ENCODE data around the gene PLEKHG4B.
"Not testable (repeated sequence)": the region's sequence is repeated elsewhere in the genome, so short reads cannot be mapped to it uniquely, and the experiment has no call there.

PLEKHG4B gene

GRCh38 chr5:156411-157072 is 64.6 kb downstream of the PLEKHG4B start:
- no peak for DNase-seq (ENCODE audit: low read depth in 2 of 2)

- no peak for DNase-seq (ENCODE audit: low read depth in 2 of 2)
Measured at GRCh38 chr5:157126-157715, 65.3 kb downstream of the PLEKHG4B start.

- no peak for DNase-seq (ENCODE audit: low read depth in 2 of 2)
Measured at GRCh38 chr5:157801-158200, 65.8 kb downstream of the PLEKHG4B start.

- no peak for DNase-seq (ENCODE audit: low read depth in 2 of 2)
Measured at GRCh38 chr5:158807-159447, 67.0 kb downstream of the PLEKHG4B start.

- no peak for DNase-seq (ENCODE audit: low read depth in 2 of 2)
Measured at GRCh38 chr5:159448-160172, 67.6 kb downstream of the PLEKHG4B start.

- DNase-seq (ENCODE audit: low read depth in 2 of 2) = no peak
Measured at GRCh38 chr5:160173-160510, 68.2 kb downstream of the PLEKHG4B start.

- DNase-seq (ENCODE audit: low read depth in 2 of 2) = no peak
Measured at GRCh38 chr5:160921-161802, 69.2 kb downstream of the PLEKHG4B start.

GRCh38 chr5:161803-162110 is 69.8 kb downstream of the PLEKHG4B start:
- DNase-seq (ENCODE audit: low read depth in 2 of 2) = no peak

- no peak for DNase-seq (ENCODE audit: low read depth in 2 of 2)
Measured at GRCh38 chr5:162190-162564, 70.2 kb downstream of the PLEKHG4B start.

- DNase-seq (ENCODE audit: low read depth in 2 of 2) = no peak
Measured at GRCh38 chr5:162565-163337, 70.8 kb downstream of the PLEKHG4B start.

- no peak for DNase-seq (ENCODE audit: low read depth in 2 of 2)
Measured at GRCh38 chr5:163338-163620, 71.3 kb downstream of the PLEKHG4B start.

GRCh38 chr5:163841-164240 is 71.9 kb downstream of the PLEKHG4B start:
- DNase-seq (ENCODE audit: low read depth in 2 of 2) = no peak

GRCh38 chr5:164244-164643 is 72.3 kb downstream of the PLEKHG4B start:
- DNase-seq (ENCODE audit: low read depth in 2 of 2) = no peak

- DNase-seq (ENCODE audit: low read depth in 2 of 2) = not testable (repeated sequence)
Measured at GRCh38 chr5:164783-165182, 72.8 kb downstream of the PLEKHG4B start.

- DNase-seq (ENCODE audit: low read depth in 2 of 2) = no peak
Measured at GRCh38 chr5:166441-167372, 74.7 kb downstream of the PLEKHG4B start.

GRCh38 chr5:167511-167910 is 75.5 kb downstream of the PLEKHG4B start:
- no peak for DNase-seq (ENCODE audit: low read depth in 2 of 2)

GRCh38 chr5:167982-168660 is 76.2 kb downstream of the PLEKHG4B start:
- no peak for DNase-seq (ENCODE audit: low read depth in 2 of 2)

- DNase-seq (ENCODE audit: low read depth in 2 of 2) = no peak
Measured at GRCh38 chr5:169071-169727, 77.2 kb downstream of the PLEKHG4B start.

- no peak for DNase-seq (ENCODE audit: low read depth in 2 of 2)
Measured at GRCh38 chr5:169728-170094, 77.7 kb downstream of the PLEKHG4B start.
